ENCODE data around the gene RPS3A.

GRCh38 chr4:151103758-151104157 lies 4.3 kb downstream of the RPS3A start:
- TF ChIP-seq CTCF (IDR thresholded peaks at IDR 0.05) (no peak), ZFX (IDR thresholded peaks at IDR 0.05; ENCODE audit: borderline replicate concordance) (no peak)
